Effector memory CD8-positive, alpha-beta T cell (primary cell): ENCODE data around the gene NFKB2.
A peak's percentile ranks its signal among the peaks of the same experiment; 100 is the strongest.

ENCODE experiments used
- ATAC-seq: fragments of 150-1000 bp; cut with Tn5 transposase; replicated peaks from 2 replicates; pipeline ENCODE4 v1.10.0; 2021; ENCODE audit warnings: mild to moderate bottlenecking, moderate library complexity
- DNase-seq, 3 experiments: peaks; one replicate each; pipeline ENCODE4 v3.0.0; 2021
- H3K27ac Mint-ChIP-seq, 2 donors: one replicate each; pipeline ENCODE4 v1.8.0; 2022; ENCODE audit warnings: mild to moderate bottlenecking in 2 of 2, mixed read lengths in 2 of 2, moderate library complexity in 2 of 2
- H3K27me3 Mint-ChIP-seq, 2 donors: one replicate each; pipeline ENCODE4 v1.8.0; 2022; ENCODE audit warnings: mixed read lengths in 2 of 2
- H3K36me3 Mint-ChIP-seq: one replicate; pipeline ENCODE4 v1.8.0; 2022; ENCODE audit warnings: mild to moderate bottlenecking, moderate library complexity, mixed read lengths; ENCODE audit not compliant: insufficient read depth
- H3K4me1 Mint-ChIP-seq, 2 donors: one replicate each; pipeline ENCODE4 v1.8.0; 2022; ENCODE audit warnings: low read depth in 2 of 2, mixed read lengths in 2 of 2
- H3K4me3 Mint-ChIP-seq, 2 donors: one replicate each; pipeline ENCODE4 v1.8.0; 2022; ENCODE audit warnings: mild to moderate bottlenecking in 2 of 2, mixed read lengths in 2 of 2, moderate library complexity in 2 of 2
- H3K9me3 Mint-ChIP-seq, 2 donors: one replicate each; pipeline ENCODE4 v1.8.0; 2022; ENCODE audit warnings: mixed read lengths in 2 of 2

Gene NFKB2

GRCh38 chr10:102408131-102408727 is 12.7 kb downstream of the NFKB2 start:
- peak overlapping the region in 1 of 2 donors; percentile 90 for H3K27ac Mint-ChIP-seq
- peak overlapping the region; percentile 66 to 70 for H3K4me3 Mint-ChIP-seq
- peaks cover 61% of the 10 kb centered on the region for H3K36me3 Mint-ChIP-seq
- peak; percentile 6 for ATAC-seq
- peaks cover 16 to 21% of the 10 kb centered on the region in 2 donors for H3K4me1 Mint-ChIP-seq
- no peak for DNase-seq
- H3K27me3 Mint-ChIP-seq = peaks cover 44 to 76% of the 10 kb centered on the region in 2 donors
- no peaks in the 10 kb centered on the region for H3K9me3 Mint-ChIP-seq

GRCh38 chr10:102408728-102409603 is 13.5 kb downstream of the NFKB2 start:
- peak overlapping the region in 1 of 2 donors; percentile 90 for H3K27ac Mint-ChIP-seq
- ATAC-seq (peak; percentile 68), DNase-seq (peak in 1 of 3 experiments; percentile 49)
- peaks cover 44 to 83% of the 10 kb centered on the region in 2 donors for H3K27me3 Mint-ChIP-seq
- no peaks in the 10 kb centered on the region for H3K9me3 Mint-ChIP-seq
- peaks cover 16 to 21% of the 10 kb centered on the region in 2 donors for H3K4me1 Mint-ChIP-seq
- peaks cover 55% of the 10 kb centered on the region for H3K36me3 Mint-ChIP-seq
- H3K4me3 Mint-ChIP-seq = peak overlapping the region; percentile 70 to 75

GRCh38 chr10:102409604-102410428 is 14.3 kb downstream of the NFKB2 start:
- peaks cover 16 to 21% of the 10 kb centered on the region in 2 donors for H3K4me1 Mint-ChIP-seq
- H3K27me3 Mint-ChIP-seq = peaks cover 44 to 91% of the 10 kb centered on the region in 2 donors
- ATAC-seq (no peak), DNase-seq (no peak)
- H3K36me3 Mint-ChIP-seq = peaks cover 46% of the 10 kb centered on the region
- H3K27ac Mint-ChIP-seq = peak overlapping the region in 1 of 2 donors; percentile 18
- H3K4me3 Mint-ChIP-seq = peak overlapping the region; percentile 68 to 75
- no peaks in the 10 kb centered on the region for H3K9me3 Mint-ChIP-seq

DNA sequence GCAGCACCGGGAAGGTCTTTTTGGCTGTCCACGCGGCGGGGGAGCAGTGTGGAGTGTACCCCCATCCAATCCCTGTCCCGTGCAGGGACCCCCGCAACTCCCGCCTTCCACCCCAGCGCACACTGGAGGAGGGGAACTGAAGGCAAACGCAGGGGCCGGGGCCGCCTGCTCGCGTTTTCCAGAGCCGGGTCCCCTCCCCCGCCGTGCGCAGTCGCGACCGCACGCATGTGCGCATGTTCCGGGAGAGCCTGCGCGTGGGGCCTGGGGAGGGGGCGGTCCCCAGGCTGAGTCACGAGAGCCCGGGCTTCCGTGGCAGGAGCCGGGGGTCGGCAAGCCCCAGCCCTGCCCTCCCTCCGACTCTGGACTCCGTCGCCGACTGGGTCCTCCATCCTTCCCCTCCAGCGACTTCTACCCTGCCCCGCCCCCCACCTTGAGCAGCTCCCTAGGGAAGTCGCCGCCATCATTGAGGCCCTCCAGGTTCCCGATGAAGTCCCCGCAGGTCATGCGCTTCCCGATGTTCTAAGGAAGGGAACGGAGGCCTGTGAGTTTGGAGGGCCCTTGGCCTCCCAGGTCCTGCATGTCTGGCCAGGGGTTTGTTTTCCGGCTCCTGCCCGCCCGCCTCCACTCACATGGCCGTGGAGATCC is 15.0 kb downstream of the NFKB2 start:
- ATAC-seq = no peak
- peak overlapping the region in 1 of 2 donors; percentile 3 for H3K27ac Mint-ChIP-seq
- H3K36me3 Mint-ChIP-seq = peaks cover 40% of the 10 kb centered on the region
- no peak for DNase-seq
- H3K4me1 Mint-ChIP-seq = peaks cover 16 to 21% of the 10 kb centered on the region in 2 donors
- H3K9me3 Mint-ChIP-seq = no peaks in the 10 kb centered on the region
- peak overlapping the region; percentile 68 to 75 for H3K4me3 Mint-ChIP-seq
- peaks cover 46 to 97% of the 10 kb centered on the region in 2 donors for H3K27me3 Mint-ChIP-seq

- ATAC-seq = no peak
- peak overlapping the region; percentile 4 to 52 for H3K4me3 Mint-ChIP-seq
These were observed 16.1 kb downstream of the NFKB2 start for GRCh38 chr10:102411341-102412255.

GRCh38 chr10:102412293-102412692 is 16.8 kb downstream of the NFKB2 start:
- peaks cover 54 to 98% of the 10 kb centered on the region in 2 donors for H3K27me3 Mint-ChIP-seq
- peaks cover 25% of the 10 kb centered on the region for H3K36me3 Mint-ChIP-seq
- peaks cover 16 to 21% of the 10 kb centered on the region in 2 donors for H3K4me1 Mint-ChIP-seq
- DNase-seq (no peak), ATAC-seq (no peak)
- no peak overlapping the region for H3K27ac Mint-ChIP-seq
- no peak overlapping the region for H3K4me3 Mint-ChIP-seq
- H3K9me3 Mint-ChIP-seq = no peaks in the 10 kb centered on the region

More at GRCh38 chr10:102411341-102412255, 16.1 kb downstream of the NFKB2 start:
- Mint-ChIP-seq H3K36me3 (peaks cover 32% of the 10 kb centered on the region), H3K27ac (peak overlapping the region in 1 of 2 donors; percentile 3), H3K27me3 (peaks cover 49 to 98% of the 10 kb centered on the region in 2 donors), H3K9me3 (no peaks in the 10 kb centered on the region), H3K4me1 (peaks cover 16 to 21% of the 10 kb centered on the region in 2 donors)
- no peak for DNase-seq

- peak; percentile 25 for ATAC-seq
- H3K4me1 Mint-ChIP-seq = peaks cover 15 to 20% of the 10 kb centered on the region in 2 donors
- H3K27ac Mint-ChIP-seq = no peak overlapping the region
- H3K4me3 Mint-ChIP-seq = no peak overlapping the region
- no peaks in the 10 kb centered on the region for H3K9me3 Mint-ChIP-seq
- H3K27me3 Mint-ChIP-seq = peaks cover 59 to 98% of the 10 kb centered on the region in 2 donors
- peaks cover 16% of the 10 kb centered on the region for H3K36me3 Mint-ChIP-seq
- DNase-seq = no peak
These were observed 17.7 kb downstream of the NFKB2 start for GRCh38 chr10:102413053-102413705.

DNA sequence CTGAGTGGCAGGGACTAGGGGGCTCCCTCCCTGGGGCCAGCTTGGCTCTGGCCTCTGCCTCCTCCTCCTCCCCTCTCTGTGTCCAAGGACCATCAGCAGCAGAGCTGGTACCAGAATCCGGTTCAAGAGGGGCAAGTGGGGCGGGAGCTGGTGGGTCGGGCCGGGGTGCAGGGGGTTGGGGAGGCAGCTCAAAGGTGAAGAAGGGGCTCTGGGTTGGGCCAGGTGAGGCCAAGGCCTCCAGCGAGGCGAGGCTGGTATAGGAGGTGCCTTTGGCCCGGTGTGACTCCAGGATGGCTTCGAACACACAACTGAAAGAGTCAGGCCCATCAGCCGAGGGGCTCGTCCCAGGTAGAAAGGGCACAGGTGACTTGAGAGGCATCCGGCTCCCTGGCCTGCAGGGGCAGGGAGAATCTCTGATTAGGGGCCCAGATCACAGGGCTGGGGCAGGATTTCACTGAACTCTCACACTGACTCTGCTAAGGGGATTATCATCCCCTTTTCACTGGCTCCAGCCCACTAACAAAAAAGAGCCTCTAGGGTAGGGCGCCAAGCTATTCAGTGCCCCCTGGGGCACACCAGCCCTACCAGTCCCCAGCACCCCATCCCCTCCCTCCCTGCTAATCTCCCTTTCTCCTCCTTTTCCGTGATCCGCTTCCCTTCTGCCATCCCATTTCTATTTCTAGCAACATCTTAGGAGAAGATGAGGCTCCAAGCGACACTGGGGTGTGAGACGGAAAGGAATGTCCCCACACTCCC is 18.5 kb downstream of the NFKB2 start:
- no peaks in the 10 kb centered on the region for H3K9me3 Mint-ChIP-seq
- no peak for ATAC-seq
- H3K27me3 Mint-ChIP-seq = peaks cover 56 to 96% of the 10 kb centered on the region in 2 donors
- peaks cover 17% of the 10 kb centered on the region for H3K36me3 Mint-ChIP-seq
- H3K4me3 Mint-ChIP-seq = no peak overlapping the region
- H3K4me1 Mint-ChIP-seq = peaks cover 12 to 21% of the 10 kb centered on the region in 2 donors
- H3K27ac Mint-ChIP-seq = no peak overlapping the region
- DNase-seq = no peak

GRCh38 chr10:102414749-102415148 is 19.2 kb downstream of the NFKB2 start:
- ATAC-seq (no peak), DNase-seq (no peak)
- H3K4me1 Mint-ChIP-seq = peaks cover 15 to 21% of the 10 kb centered on the region in 2 donors
- H3K4me3 Mint-ChIP-seq = no peak overlapping the region
- no peak overlapping the region for H3K27ac Mint-ChIP-seq
- H3K36me3 Mint-ChIP-seq = peaks cover 19% of the 10 kb centered on the region
- peaks cover 50 to 88% of the 10 kb centered on the region in 2 donors for H3K27me3 Mint-ChIP-seq
- no peaks in the 10 kb centered on the region for H3K9me3 Mint-ChIP-seq

GRCh38 chr10:102416283-102416682 is 20.8 kb downstream of the NFKB2 start:
- H3K4me3 Mint-ChIP-seq = no peak overlapping the region
- peaks cover 20 to 26% of the 10 kb centered on the region in 2 donors for H3K4me1 Mint-ChIP-seq
- H3K36me3 Mint-ChIP-seq = peaks cover 27% of the 10 kb centered on the region
- no peaks in the 10 kb centered on the region for H3K9me3 Mint-ChIP-seq
- H3K27me3 Mint-ChIP-seq = peaks cover 38 to 73% of the 10 kb centered on the region in 2 donors
- no peak for ATAC-seq
- no peak overlapping the region for H3K27ac Mint-ChIP-seq
- no peak for DNase-seq

GRCh38 chr10:102416695-102417094 is 21.2 kb downstream of the NFKB2 start:
- no peaks in the 10 kb centered on the region for H3K9me3 Mint-ChIP-seq
- peaks cover 34 to 69% of the 10 kb centered on the region in 2 donors for H3K27me3 Mint-ChIP-seq
- no peak overlapping the region for H3K4me3 Mint-ChIP-seq
- H3K36me3 Mint-ChIP-seq = peaks cover 28% of the 10 kb centered on the region
- no peak overlapping the region for H3K27ac Mint-ChIP-seq
- peaks cover 20 to 25% of the 10 kb centered on the region in 2 donors for H3K4me1 Mint-ChIP-seq
- ATAC-seq = no peak
- no peak for DNase-seq
